Uterus (tissue), 4 donors: ENCODE results near the gene CNTNAP5. TPM values are rescaled to one million over a fixed set of nuclear protein-coding genes. Genes with fewer than 3 reads are reported as not detected.

Experiments used
- DNase-seq, 2 donors: peaks; one replicate each; pipeline ENCODE4 v3.0.0-alpha.2; 2019 to 2020
- H3K27ac ChIP-seq, 2 donors: fragments of 200-600 bp; sonication (generic); 1 replicate in 1 of 2; 2 replicates in 1 of 2; pipeline ENCODE4 v1.5.1; 2016 to 2018
- H3K27me3 ChIP-seq, 2 donors: fragments of 200-600 bp; sonication (generic); one replicate each; pipeline ENCODE4 v1.5.1; 2018 to 2019; ENCODE audit warnings: control low read depth in 1 of 2
- H3K36me3 ChIP-seq, 2 donors: fragments of 200-600 bp; sonication (generic); one replicate each; pipeline ENCODE4 v1.5.1; 2019; ENCODE audit warnings: control low read depth in 1 of 2
- H3K4me1 ChIP-seq, 2 donors: fragments of 200-600 bp; sonication (generic); one replicate each; pipeline ENCODE4 v1.5.1; 2018 to 2019; ENCODE audit warnings: control low read depth in 1 of 2
- H3K4me3 ChIP-seq, 2 donors: fragments of 200-600 bp; sonication (generic); 1 replicate in 1 of 2; 2 replicates in 1 of 2; pipeline ENCODE4 v1.5.1; 2018 to 2019; ENCODE audit warnings: mild to moderate bottlenecking in 1 of 2
- H3K9me3 ChIP-seq, 2 donors: fragments of 200-600 bp; sonication (generic); one replicate each; pipeline ENCODE4 v1.5.1; 2019; ENCODE audit warnings: control low read depth in 1 of 2
- POLR2A ChIP-seq, 2 donors: fragments of 450-650 bp; IDR thresholded peaks; one replicate each; pipeline ENCODE4 v1.6.1; 2016; ENCODE audit warnings: antibody characterized with exemption in 2 of 2, mild to moderate bottlenecking in 1 of 2, moderate library complexity in 1 of 2
- intact Hi-C: fragments of 100-400 bp; cut with DNase I; formaldehyde crosslinking; loops from one replicate; pipeline ENCODE4 v1.15.1; 2023; ENCODE audit warnings: low total_unique reads
- total RNA-seq, 4 donors: library from RNA; depleted of rRNA in 3 of 4; stranded (reverse); fragments of >200 nt in 3 of 4; gene quantifications; one replicate each; pipeline versions ENCODE4 v1.1.0 to v1.2.4, GENCODE V29; 2014 to 2023
- TF ChIP-seq, protein P1 (sequence below), 4 experiments: fragments of 200-600 bp in 2 of 4; fragments of 450-650 bp in 2 of 4; sonication (generic) in 2 of 4; IDR thresholded peaks; one replicate each; pipeline ENCODE4 v1.5.1; 2016 to 2019; ENCODE audit warnings: antibody characterized with exemption in 4 of 4, mild to moderate bottlenecking in 2 of 4, moderate library complexity in 1 of 4
- donor health status: DM: yes; HTN: yes; CAD: no.

The CNTNAP5 gene
- total RNA-seq, 4 donors from 2014 or later: 1.4 TPM; not detected in 3

DNA sequence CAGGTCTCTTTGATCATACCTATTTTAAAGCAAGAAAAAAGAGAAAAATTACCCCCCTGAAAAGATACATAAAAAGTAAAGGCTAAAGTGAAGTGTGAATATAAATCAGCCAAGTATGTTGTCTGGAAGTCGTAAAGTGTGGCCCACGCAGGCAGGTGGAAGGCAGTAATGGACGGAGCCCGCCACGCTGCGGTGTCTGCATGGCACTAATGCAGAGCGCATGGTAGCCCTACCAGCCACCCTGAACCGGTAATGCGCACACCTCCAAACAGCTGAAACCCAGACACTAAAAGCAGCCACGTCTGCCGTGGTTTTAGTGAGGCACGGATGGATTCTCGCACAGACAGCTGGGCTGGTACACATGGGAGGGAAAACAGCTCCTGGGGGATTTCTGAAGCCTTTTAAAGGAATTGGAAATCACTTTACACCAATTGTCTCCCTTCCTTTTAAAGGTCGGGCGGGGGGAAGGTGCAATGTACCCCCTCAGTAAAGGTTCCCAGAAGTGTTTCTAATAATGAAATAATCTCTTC is 615.2 kb downstream of the CNTNAP5 start:
- no peaks in the 10 kb centered on the region for H3K4me1 ChIP-seq
- H3K9me3 ChIP-seq: no peaks in the 10 kb centered on the region
- no peak overlapping the region for H3K27ac ChIP-seq
- H3K27me3 ChIP-seq: no peaks in the 10 kb centered on the region
- intact Hi-C loops: no loop called here
- H3K36me3 ChIP-seq: no peaks in the 10 kb centered on the region
- TF ChIP-seq, protein P1, sequence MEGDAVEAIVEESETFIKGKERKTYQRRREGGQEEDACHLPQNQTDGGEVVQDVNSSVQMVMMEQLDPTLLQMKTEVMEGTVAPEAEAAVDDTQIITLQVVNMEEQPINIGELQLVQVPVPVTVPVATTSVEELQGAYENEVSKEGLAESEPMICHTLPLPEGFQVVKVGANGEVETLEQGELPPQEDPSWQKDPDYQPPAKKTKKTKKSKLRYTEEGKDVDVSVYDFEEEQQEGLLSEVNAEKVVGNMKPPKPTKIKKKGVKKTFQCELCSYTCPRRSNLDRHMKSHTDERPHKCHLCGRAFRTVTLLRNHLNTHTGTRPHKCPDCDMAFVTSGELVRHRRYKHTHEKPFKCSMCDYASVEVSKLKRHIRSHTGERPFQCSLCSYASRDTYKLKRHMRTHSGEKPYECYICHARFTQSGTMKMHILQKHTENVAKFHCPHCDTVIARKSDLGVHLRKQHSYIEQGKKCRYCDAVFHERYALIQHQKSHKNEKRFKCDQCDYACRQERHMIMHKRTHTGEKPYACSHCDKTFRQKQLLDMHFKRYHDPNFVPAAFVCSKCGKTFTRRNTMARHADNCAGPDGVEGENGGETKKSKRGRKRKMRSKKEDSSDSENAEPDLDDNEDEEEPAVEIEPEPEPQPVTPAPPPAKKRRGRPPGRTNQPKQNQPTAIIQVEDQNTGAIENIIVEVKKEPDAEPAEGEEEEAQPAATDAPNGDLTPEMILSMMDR (IDR thresholded peaks at IDR 0.05): no peak
- no peak for TF ChIP-seq POLR2A (IDR thresholded peaks at IDR 0.05)
- DNase-seq: no peak
- no peak overlapping the region for H3K4me3 ChIP-seq

DNA sequence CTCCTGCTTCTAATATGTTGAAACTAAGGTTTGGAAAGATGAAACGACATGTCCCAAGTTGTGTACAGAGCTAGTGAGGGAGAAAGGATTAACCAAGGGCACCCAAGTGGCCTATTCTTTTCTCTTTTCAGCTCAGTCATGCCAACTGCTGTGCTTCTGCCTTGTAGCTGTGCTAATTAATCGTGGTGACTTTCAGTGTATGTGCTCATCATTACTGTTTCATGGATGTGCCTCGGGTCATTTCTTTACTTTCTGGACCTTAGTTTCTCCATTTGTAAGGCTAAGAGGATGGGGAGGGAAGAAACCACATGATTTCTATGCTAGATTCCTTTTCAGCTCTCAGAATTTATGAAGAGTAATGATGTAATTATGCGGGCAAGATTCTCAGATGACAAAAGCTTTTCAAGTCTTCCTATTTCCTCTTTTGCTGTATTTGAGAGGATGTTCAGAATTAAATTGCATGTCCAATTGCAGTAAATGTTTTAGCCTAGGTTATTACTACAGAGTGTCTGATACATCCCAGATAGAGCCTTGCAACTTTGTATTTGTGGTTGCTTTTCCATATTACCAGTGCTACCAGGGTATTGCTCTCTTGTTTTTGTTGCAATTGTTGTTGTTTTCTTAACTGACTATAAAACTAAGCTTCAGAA is 621.2 kb downstream of the CNTNAP5 start:
- no peak overlapping the region for H3K4me3 ChIP-seq
- H3K36me3 ChIP-seq: no peaks in the 10 kb centered on the region
- no peak for DNase-seq
- no peaks in the 10 kb centered on the region for H3K4me1 ChIP-seq
- H3K27me3 ChIP-seq: no peaks in the 10 kb centered on the region
- intact Hi-C loops: no loop called here
- H3K9me3 ChIP-seq: no peaks in the 10 kb centered on the region
- H3K27ac ChIP-seq: no peak overlapping the region
- TF ChIP-seq POLR2A (IDR thresholded peaks at IDR 0.05): no peak
- TF ChIP-seq, protein P1 (IDR thresholded peaks at IDR 0.05): no peak

DNA sequence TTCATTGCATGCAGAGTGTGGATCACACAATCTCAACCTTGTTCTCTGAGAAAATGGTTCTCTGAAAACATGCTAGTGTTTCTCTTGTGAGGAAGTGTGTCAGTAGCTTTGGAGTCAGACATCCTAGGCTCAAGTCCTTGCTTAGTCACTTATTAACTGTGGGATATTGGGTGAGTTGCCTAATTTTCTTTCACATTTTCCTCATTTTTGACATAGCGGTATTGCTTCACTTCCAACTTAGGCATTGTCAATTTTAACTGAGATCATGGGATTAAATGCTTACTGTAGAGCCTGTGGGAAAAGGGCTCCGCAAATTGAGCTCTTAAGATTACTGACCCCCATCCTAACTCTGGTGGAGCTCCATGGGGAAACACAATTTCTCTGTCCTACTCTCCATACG is 622.2 kb downstream of the CNTNAP5 start:
- intact Hi-C loops: no loop called here
- no peak for TF ChIP-seq POLR2A (IDR thresholded peaks at IDR 0.05)
- TF ChIP-seq, protein P1 (IDR thresholded peaks at IDR 0.05): no peak

DNA sequence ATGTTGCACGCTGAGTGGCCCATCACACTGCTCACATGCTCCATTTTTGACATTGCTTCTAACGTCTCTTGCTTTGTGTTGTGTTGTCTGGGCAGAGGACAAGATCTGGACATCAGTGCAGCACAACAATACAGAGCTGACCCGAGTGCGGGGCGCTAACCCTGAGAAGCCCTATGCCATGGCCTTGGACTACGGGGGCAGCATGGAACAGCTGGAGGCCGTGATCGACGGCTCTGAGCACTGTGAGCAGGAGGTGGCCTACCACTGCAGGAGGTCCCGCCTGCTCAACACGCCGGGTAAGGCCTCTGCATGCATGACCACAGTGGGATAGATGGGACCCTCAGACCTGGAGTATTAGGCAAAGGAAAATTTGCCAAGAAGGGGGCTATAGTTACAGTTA is 622.6 kb downstream of the CNTNAP5 start:
- H3K27ac ChIP-seq: no peak overlapping the region
- H3K27me3 ChIP-seq: no peaks in the 10 kb centered on the region
- no peaks in the 10 kb centered on the region for H3K9me3 ChIP-seq
- no peaks in the 10 kb centered on the region for H3K4me1 ChIP-seq
- no peaks in the 10 kb centered on the region for H3K36me3 ChIP-seq
- no peak overlapping the region for H3K4me3 ChIP-seq
- intact Hi-C loops: no loop called here
- TF ChIP-seq, protein P1 (IDR thresholded peaks at IDR 0.05): no peak
- TF ChIP-seq POLR2A (IDR thresholded peaks at IDR 0.05): no peak
- no peak for DNase-seq

More for the DNA sequence above, 622.2 kb downstream of the CNTNAP5 start:
- DNase-seq: no peak
- Histone ChIP-seq H3K27ac (no peak overlapping the region), H3K36me3 (no peaks in the 10 kb centered on the region), H3K9me3 (no peaks in the 10 kb centered on the region), H3K4me3 (no peak overlapping the region), H3K4me1 (no peaks in the 10 kb centered on the region), H3K27me3 (no peaks in the 10 kb centered on the region)

DNA sequence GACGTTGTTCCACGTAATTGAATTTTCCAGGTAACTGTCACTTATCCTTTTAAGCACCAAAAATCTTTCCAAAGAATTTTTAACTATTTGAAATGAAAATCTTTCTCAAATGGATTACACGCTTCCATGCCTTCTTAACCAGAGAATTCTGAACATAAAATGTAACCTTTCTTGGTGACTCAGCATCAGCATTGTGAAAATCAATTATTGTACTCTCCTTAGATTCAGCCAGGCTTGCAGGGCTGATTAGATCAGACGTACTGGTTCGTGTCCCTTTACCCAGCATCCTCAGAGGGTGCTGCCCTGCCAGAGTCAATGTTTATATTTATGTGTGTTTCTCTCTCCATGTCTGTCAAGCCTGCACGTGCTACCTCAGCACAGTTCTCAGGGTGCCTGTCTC is 623.9 kb downstream of the CNTNAP5 start:
- intact Hi-C loops: no loop called here
- H3K27ac ChIP-seq: no peak overlapping the region
- no peaks in the 10 kb centered on the region for H3K9me3 ChIP-seq
- no peaks in the 10 kb centered on the region for H3K27me3 ChIP-seq
- no peak overlapping the region for H3K4me3 ChIP-seq
- H3K4me1 ChIP-seq: no peaks in the 10 kb centered on the region
- H3K36me3 ChIP-seq: no peaks in the 10 kb centered on the region
- DNase-seq: no peak
- no peak for TF ChIP-seq POLR2A (IDR thresholded peaks at IDR 0.05)
- TF ChIP-seq, protein P1 (IDR thresholded peaks at IDR 0.05): no peak
